Peyer's patch (tissue), 4 donors: ENCODE measurements around the gene HGD.

Experiments
- CTCF ChIP-seq, 6 experiments: fragments of 450-650 bp in 4 of 6; fragments of 200-600 bp in 2 of 6; sonication (generic) in 1 of 6; IDR thresholded peaks; one replicate each; pipeline ENCODE4 v1.5.1; 2017 to 2019; ENCODE audit warnings: antibody characterized with exemption in 6 of 6, mild to moderate bottlenecking in 3 of 6, moderate library complexity in 1 of 6
- POLR2A ChIP-seq, 2 donors: fragments of 450-650 bp; IDR thresholded peaks; one replicate each; pipeline ENCODE4 v1.5.1; 2017; ENCODE audit warnings: antibody characterized with exemption in 2 of 2, mild to moderate bottlenecking in 2 of 2, moderate library complexity in 2 of 2

GRCh38 chr3:120706950-120707349, 24.9 kb upstream of the HGD start:
- TF ChIP-seq POLR2A (IDR thresholded peaks at IDR 0.05), result no peak
- TF ChIP-seq CTCF (IDR thresholded peaks at IDR 0.05), result no peak
